Left lobe of liver (tissue), 2 donors: ENCODE results near the gene IL4R. TPM values are rescaled to one million over a fixed set of nuclear protein-coding genes. Genes with fewer than 3 reads are reported as not detected.
"Not testable (repeated sequence)": the region's sequence is repeated elsewhere in the genome, so short reads cannot be mapped to it uniquely, and the experiment has no call there.

Experiments used
- ATAC-seq: fragments of 200-7000 bp; cut with Tn5 transposase; one replicate; pipeline ENCODE4 v1.9.1; 2020; ENCODE audit warnings: mild to moderate bottlenecking, moderate library complexity
- DNase-seq: peaks from one replicate; pipeline ENCODE4 v3.0.0-alpha.2; 2020; ENCODE audit warnings: low spot score
- total RNA-seq: library from RNA; stranded (reverse); gene quantifications from one replicate; pipeline ENCODE4 v1.2.1, GENCODE V29; 2021
- donor health status: DM: no; HTN: no; CAD: no; lungs with moderate emphysema.
- donor health status: DM: no; HTN: yes; CAD: no.

IL4R gene
- total RNA-seq, 1 donor from 2014 or later = 51.4 TPM

- no peak for ATAC-seq
These were observed 60.5 kb downstream of the IL4R start for GRCh38 chr16:27374221-27374803.

GRCh38 chr16:27374804-27375425 is 61.1 kb downstream of the IL4R start:
- peak; percentile 49 for DNase-seq
- peak; percentile 71 for ATAC-seq

More at GRCh38 chr16:27374221-27374803, 60.5 kb downstream of the IL4R start:
- peak; percentile 29 for DNase-seq

- ATAC-seq (no peak), DNase-seq (peak; percentile 8)
These were observed 64.1 kb downstream of the IL4R start for GRCh38 chr16:27377666-27378485.

GRCh38 chr16:27378871-27379481 is 65.2 kb downstream of the IL4R start:
- ATAC-seq (no peak), DNase-seq (peak; percentile 33)

- peak; percentile 31 for DNase-seq
- no peak for ATAC-seq
These were observed 66.1 kb downstream of the IL4R start for GRCh38 chr16:27379919-27380318.

GRCh38 chr16:27381236-27381635 is 67.5 kb downstream of the IL4R start:
- DNase-seq = peak; percentile 15
- no peak for ATAC-seq

GRCh38 chr16:27381974-27382855 is 68.4 kb downstream of the IL4R start:
- ATAC-seq (no peak), DNase-seq (peak; percentile 19)

- DNase-seq (peak; percentile 43), ATAC-seq (peak; percentile 51)
These were observed 69.9 kb downstream of the IL4R start for GRCh38 chr16:27383556-27384243.

GRCh38 chr16:27384425-27384824 is 70.7 kb downstream of the IL4R start:
- DNase-seq (no peak), ATAC-seq (no peak)

GRCh38 chr16:27385398-27385797 is 71.6 kb downstream of the IL4R start:
- DNase-seq (no peak), ATAC-seq (no peak)

- DNase-seq (no peak), ATAC-seq (no peak)
These were observed 72.9 kb downstream of the IL4R start for GRCh38 chr16:27386674-27387073.

GRCh38 chr16:27387724-27388123 is 74.0 kb downstream of the IL4R start:
- ATAC-seq = no peak
- no peak for DNase-seq

- no peak for DNase-seq
- no peak for ATAC-seq
These were observed 75.6 kb downstream of the IL4R start for GRCh38 chr16:27389272-27389961.

GRCh38 chr16:27390151-27390550 is 76.4 kb downstream of the IL4R start:
- ATAC-seq (no peak), DNase-seq (no peak)

- ATAC-seq (no peak), DNase-seq (no peak)
These were observed 78.9 kb downstream of the IL4R start for GRCh38 chr16:27392671-27393070.

- DNase-seq = no peak
- no peak for ATAC-seq
These were observed 80.7 kb downstream of the IL4R start for GRCh38 chr16:27394516-27394915.

- DNase-seq = not testable (repeated sequence)
These were observed 84.6 kb downstream of the IL4R start for GRCh38 chr16:27398341-27398893.

GRCh38 chr16:27398894-27399853 is 85.4 kb downstream of the IL4R start:
- ATAC-seq = no peak
- DNase-seq = no peak

More at GRCh38 chr16:27398341-27398893, 84.6 kb downstream of the IL4R start:
- ATAC-seq = not testable (repeated sequence)
